Endothelial cell of umbilical vein (primary cell): Measurements from ENCODE around the gene SRPK1. TPM values are rescaled to one million over a fixed set of nuclear protein-coding genes. Genes with fewer than 3 reads are reported as not detected.

Experiments used
- BruUV-seq: library from RNA; stranded (reverse); fragments of 400-500 nt; replicated peaks from 2 replicates; lab custom pipeline; 2021; lab: Mats Ljungman, UMichigan
- CTCF ChIA-PET: fragments of 300-600, 350-600 bp; sonication (Branson Sonifier 250); formaldehyde crosslinking; loops from one replicate; lab custom pipeline; 2021; ENCODE audit warnings: antibody characterized with exemption, inconsistent platforms; lab: Charles Lee
- POLR2A ChIA-PET: fragments of 300-600, 350-600 bp; sonication (Branson Sonifier 250); formaldehyde crosslinking; loops from one replicate; lab custom pipeline; 2021; ENCODE audit warnings: antibody characterized with exemption, inconsistent platforms; lab: Charles Lee
- DNase-seq: peaks from one replicate; pipeline ENCODE4 v3.0.0-alpha.2; 2011; ENCODE audit warnings: low read depth, low spot score
- FAIRE-seq: peaks from 2 replicates; lab custom pipeline; 2011; peaks lifted over from hg19 to GRCh38; lab: Jason Lieb, UNC
- H2AFZ ChIP-seq: 2 replicates; pipeline ENCODE4 v1.6.0; 2012; ENCODE audit warnings: low read depth, low read length, control low read depth, inconsistent platforms
- H3K27ac ChIP-seq: 2 replicates; pipeline ENCODE4 v1.5.1; 2011; ENCODE audit warnings: low read depth, mild to moderate bottlenecking, control low read depth, low read length, moderate library complexity; ENCODE audit not compliant: insufficient read depth
- H3K27me3 ChIP-seq, 2 experiments: 2 replicates each; pipeline versions ENCODE4 v1.6.0 to v1.6.1; 2011; ENCODE audit warnings: low read length in 2 of 2, mixed read lengths in 1 of 2; ENCODE audit not compliant: control insufficient read depth in 2 of 2, insufficient read depth in 2 of 2
- H3K36me3 ChIP-seq, 2 experiments: 2 replicates in 1 of 2; 3 replicates in 1 of 2; pipeline ENCODE4 v1.5.1; 2011; ENCODE audit warnings: low read length in 2 of 2, mild to moderate bottlenecking in 1 of 2, moderate library complexity in 1 of 2; ENCODE audit not compliant: control insufficient read depth in 2 of 2, insufficient read depth in 2 of 2; ENCODE audit errors: extremely low read depth in 1 of 2
- H3K4me1 ChIP-seq: 3 replicates; pipeline ENCODE4 v1.5.1; 2011; ENCODE audit warnings: mild to moderate bottlenecking, low read length; ENCODE audit not compliant: control insufficient read depth, insufficient read depth; ENCODE audit errors: extremely low read depth
- H3K4me2 ChIP-seq: 2 replicates; pipeline ENCODE4 v1.6.1; 2011; ENCODE audit warnings: low read length, control low read depth, mixed read lengths; ENCODE audit not compliant: insufficient read depth
- H3K4me3 ChIP-seq, 3 experiments: fragments of 200-600 bp in 1 of 3; sonication (generic), shearing (Covaris generic) in 1 of 3; replicated peaks in 1 of 3; 2 replicates each; pipeline ENCODE4 v1.5.1; 2011 to 2016; ENCODE audit warnings: control low read depth in 3 of 3, low read length in 3 of 3, mild to moderate bottlenecking in 2 of 3, inconsistent platforms in 1 of 3, low read depth in 1 of 3, moderate library complexity in 1 of 3; ENCODE audit not compliant: insufficient read depth in 1 of 3
- H3K79me2 ChIP-seq: 2 replicates; pipeline ENCODE4 v1.6.0; 2012; ENCODE audit warnings: low read length, inconsistent platforms; ENCODE audit not compliant: control insufficient read depth, insufficient read depth
- H3K9ac ChIP-seq: replicated peaks from 2 replicates; pipeline ENCODE3; 2011; ENCODE audit warnings: low read length, control low read depth; ENCODE audit not compliant: insufficient read depth; ENCODE audit errors: extremely low read depth
- H3K9me1 ChIP-seq: replicated peaks from 3 replicates; pipeline ENCODE4 v1.6.0; 2011; ENCODE audit warnings: mild to moderate bottlenecking, low read length; ENCODE audit not compliant: control insufficient read depth, insufficient read depth; ENCODE audit errors: extremely low read depth
- H3K9me3 ChIP-seq: replicated peaks from 2 replicates; pipeline ENCODE4 v1.5.1; 2012; ENCODE audit warnings: low read length, inconsistent platforms; ENCODE audit not compliant: control insufficient read depth, insufficient read depth
- H4K20me1 ChIP-seq: replicated peaks from 2 replicates; pipeline ENCODE3; 2011; ENCODE audit warnings: mild to moderate bottlenecking, low read length; ENCODE audit not compliant: control insufficient read depth, insufficient read depth; ENCODE audit errors: extremely low read depth
- GATA2 ChIP-seq: IDR thresholded peaks from 2 replicates; pipeline ENCODE4 v1.7.0; 2011; ENCODE audit warnings: low read depth, mild to moderate bottlenecking, moderate library complexity, mixed read lengths, low read length; ENCODE audit not compliant: insufficient read length, insufficient read depth
- JUN ChIP-seq: IDR thresholded peaks from 2 replicates; pipeline ENCODE4 v1.6.1; 2011; ENCODE audit warnings: borderline replicate concordance, low read depth; ENCODE audit not compliant: insufficient read length, insufficient read depth
- MYC ChIP-seq: IDR thresholded peaks from one replicate; pipeline ENCODE4 v1.6.1; 2011; ENCODE audit warnings: mild to moderate bottlenecking, low read depth, low read length
- POLR2A ChIP-seq: IDR thresholded peaks from 2 replicates; pipeline ENCODE4 v1.6.1; 2012; ENCODE audit warnings: low read depth, mild to moderate bottlenecking, control low read depth, low read length
- dilution Hi-C: fragments of 300-500 bp; cut with MboI; formaldehyde crosslinking; loops from one replicate; pipeline ENCODE4 v1.15.0; 2019; ENCODE audit warnings: low sequenced_read_pairs; ENCODE audit not compliant: extremely low pct_ligation_motif_present
- intact Hi-C: fragments of 100-400 bp; cut with micrococcal nuclease; formaldehyde crosslinking; loops from one replicate; pipeline ENCODE4 v1.10.0; 2022
- polyA plus RNA-seq, 4 experiments: library from polyadenylated mRNA; depleted of rRNA in 3 of 4; stranded (reverse) in 3 of 4; unstranded in 1 of 4; fragments of >200 nt; gene quantifications; 2 replicates each; pipeline versions ENCODE4 v1.2.1 to v1.2.3, GENCODE V29; 2011 to 2012; ENCODE audit warnings: missing spikeins in 1 of 4
- total RNA-seq: library from RNA; stranded (reverse); gene quantifications from 2 replicates; pipeline ENCODE4 v1.2.3, GENCODE V29; 2021
- TF ChIP-seq, protein P1 (sequence below), 2 donors: IDR thresholded peaks; 1 replicate in 1 of 2; 2 replicates in 1 of 2; pipeline ENCODE4 v1.5.1; 2011; ENCODE audit warnings: low read length in 2 of 2, mild to moderate bottlenecking in 2 of 2, moderate library complexity in 2 of 2, control low read depth in 1 of 2, inconsistent platforms in 1 of 2, low read depth in 1 of 2; ENCODE audit not compliant: insufficient read depth in 1 of 2; ENCODE audit errors: extremely low read depth in 1 of 2
- TF ChIP-seq, protein P2 (sequence below): IDR thresholded peaks from 2 replicates; pipeline ENCODE4 v1.6.1; 2011; ENCODE audit not compliant: insufficient read depth, insufficient read length

The SRPK1 gene
- total and polyA plus RNA-seq, 2 donors (not counting 3 experiments of a cell fraction or from before 2014, with no cell fraction given) = 18.9 to 72.7 TPM

DNA sequence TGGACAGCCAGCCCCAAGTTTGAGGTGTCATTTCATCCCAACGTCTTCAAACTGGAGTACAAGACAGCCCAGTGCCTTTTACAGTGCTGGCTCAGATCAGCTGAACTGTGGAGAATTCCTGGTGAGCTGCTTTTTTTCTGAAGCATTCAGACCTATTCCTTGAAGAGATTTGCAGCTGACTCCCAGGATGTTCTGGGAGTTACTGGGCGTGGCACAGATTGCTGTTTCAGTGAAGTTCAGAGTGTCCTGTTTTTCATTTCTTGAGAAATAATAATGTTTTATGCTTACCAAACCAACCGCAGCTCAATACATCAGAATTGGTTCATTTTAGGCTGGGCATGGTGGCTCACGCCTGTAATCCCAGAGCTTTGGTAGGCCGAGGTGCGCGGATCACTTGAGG, 33.4 kb upstream of the SRPK1 start:
- no peak for FAIRE-seq
- Histone ChIP-seq H3K4me3 (no peak overlapping the region), H3K4me1 (peaks cover 16% of the 10 kb centered on the region), H4K20me1 (no peaks in the 10 kb centered on the region), H3K9me3 (peaks cover 1% of the 10 kb centered on the region), H3K36me3 (no peaks in the 10 kb centered on the region), H3K9me1 (no peaks in the 10 kb centered on the region), H3K4me2 (no peak overlapping the region), H3K27me3 (no peaks in the 10 kb centered on the region), H2AFZ (no peak overlapping the region), H3K79me2 (no peaks in the 10 kb centered on the region), H3K9ac (no peak overlapping the region), H3K27ac (no peak overlapping the region)
- DNase-seq = no peak
- no TSS peak for BruUV-seq
- ChIA-PET CTCF (interaction anchor here (0.9 to 1.8 kb wide), 5 partner anchors 71 to 431 kb away, joined by 3 to 7 read pairs (median 3); partner anchors contain the start of gene ARMC12), POLR2A (interaction anchor here (0.9 kb wide), 1 partner anchor 73 kb away, joined by 3 read pairs; the partner anchor contains the start of gene MAPK14)
- dilution Hi-C loops = no loop called here
- TF ChIP-seq, protein P1, sequence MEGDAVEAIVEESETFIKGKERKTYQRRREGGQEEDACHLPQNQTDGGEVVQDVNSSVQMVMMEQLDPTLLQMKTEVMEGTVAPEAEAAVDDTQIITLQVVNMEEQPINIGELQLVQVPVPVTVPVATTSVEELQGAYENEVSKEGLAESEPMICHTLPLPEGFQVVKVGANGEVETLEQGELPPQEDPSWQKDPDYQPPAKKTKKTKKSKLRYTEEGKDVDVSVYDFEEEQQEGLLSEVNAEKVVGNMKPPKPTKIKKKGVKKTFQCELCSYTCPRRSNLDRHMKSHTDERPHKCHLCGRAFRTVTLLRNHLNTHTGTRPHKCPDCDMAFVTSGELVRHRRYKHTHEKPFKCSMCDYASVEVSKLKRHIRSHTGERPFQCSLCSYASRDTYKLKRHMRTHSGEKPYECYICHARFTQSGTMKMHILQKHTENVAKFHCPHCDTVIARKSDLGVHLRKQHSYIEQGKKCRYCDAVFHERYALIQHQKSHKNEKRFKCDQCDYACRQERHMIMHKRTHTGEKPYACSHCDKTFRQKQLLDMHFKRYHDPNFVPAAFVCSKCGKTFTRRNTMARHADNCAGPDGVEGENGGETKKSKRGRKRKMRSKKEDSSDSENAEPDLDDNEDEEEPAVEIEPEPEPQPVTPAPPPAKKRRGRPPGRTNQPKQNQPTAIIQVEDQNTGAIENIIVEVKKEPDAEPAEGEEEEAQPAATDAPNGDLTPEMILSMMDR (IDR thresholded peaks at IDR 0.05; ENCODE audit: extremely low read depth in 1 of 2, insufficient read depth in 1 of 2, low read depth in 1 of 2, low read length in 2 of 2) = no peak
- no peak for TF ChIP-seq JUN
- no peak for TF ChIP-seq GATA2
- TF ChIP-seq, protein P2, sequence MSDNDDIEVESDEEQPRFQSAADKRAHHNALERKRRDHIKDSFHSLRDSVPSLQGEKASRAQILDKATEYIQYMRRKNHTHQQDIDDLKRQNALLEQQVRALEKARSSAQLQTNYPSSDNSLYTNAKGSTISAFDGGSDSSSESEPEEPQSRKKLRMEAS = no peak
- no peak for TF ChIP-seq POLR2A
- TF ChIP-seq MYC = no peak
- intact Hi-C loops = loop anchor here (10.0 kb wide), 1 partner anchor 370 kb away; no protein-coding TSS in a partner anchor
